HG03060 (cell line): ENCODE measurements around the gene SVIL.
"Not testable (repeated sequence)": the region's sequence is repeated elsewhere in the genome, so short reads cannot be mapped to it uniquely, and the experiment has no call there.

Source experiments
- ATAC-seq: cut with Tn5 transposase; IDR thresholded peaks from one replicate; pipeline ENCODE4 v1.9.1; 2021; ENCODE audit warnings: low read depth, moderate number of reproducible peaks; ENCODE audit not compliant: unreplicated experiment

SVIL gene

GRCh38 chr10:29623797-29624196 is 11.0 kb downstream of the SVIL start:
- ATAC-seq = no peak

GRCh38 chr10:29622382-29622922 is 12.3 kb downstream of the SVIL start:
- no peak for ATAC-seq

- ATAC-seq = no peak
These were observed 13.6 kb downstream of the SVIL start for GRCh38 chr10:29621161-29621560.

GRCh38 chr10:29620112-29620690 is 14.6 kb downstream of the SVIL start:
- no peak for ATAC-seq

GRCh38 chr10:29619241-29619669 is 15.5 kb downstream of the SVIL start:
- ATAC-seq = no peak

- ATAC-seq = no peak
These were observed 16.2 kb downstream of the SVIL start for GRCh38 chr10:29618341-29619171.

GRCh38 chr10:29617880-29618340 is 16.9 kb downstream of the SVIL start:
- ATAC-seq = no peak

GRCh38 chr10:29616542-29616941 is 18.2 kb downstream of the SVIL start:
- no peak for ATAC-seq

- ATAC-seq = no peak
These were observed 19.6 kb downstream of the SVIL start for GRCh38 chr10:29615195-29615594.

GRCh38 chr10:29614289-29614688 is 20.5 kb downstream of the SVIL start:
- ATAC-seq = not testable (repeated sequence)

GRCh38 chr10:29613791-29614190 is 21.0 kb downstream of the SVIL start:
- no peak for ATAC-seq

- ATAC-seq = no peak
These were observed 21.6 kb downstream of the SVIL start for GRCh38 chr10:29613196-29613595.

GRCh38 chr10:29612657-29613056 is 22.1 kb downstream of the SVIL start:
- ATAC-seq = no peak

GRCh38 chr10:29611781-29612381 is 22.9 kb downstream of the SVIL start:
- ATAC-seq = no peak

GRCh38 chr10:29610876-29611647 is 23.7 kb downstream of the SVIL start:
- ATAC-seq = no peak

GRCh38 chr10:29610331-29610730 is 24.4 kb downstream of the SVIL start:
- ATAC-seq = not testable (repeated sequence)

- ATAC-seq = no peak
These were observed 25.1 kb downstream of the SVIL start for GRCh38 chr10:29609696-29610095.

GRCh38 chr10:29608476-29609301 is 26.1 kb downstream of the SVIL start:
- no peak for ATAC-seq

GRCh38 chr10:29608062-29608461 is 26.7 kb downstream of the SVIL start:
- no peak for ATAC-seq

- no peak for ATAC-seq
These were observed 27.2 kb downstream of the SVIL start for GRCh38 chr10:29607576-29607975.
